Dedifferentiated amniotic fluid mesenchymal stem cell (primary cell): Measurements from ENCODE around the gene CCDC187.

Experiments
- DNase-seq: peaks from one replicate; pipeline ENCODE4 v3.0.0-alpha.2; 2016; ENCODE audit errors: extremely low spot score

Gene CCDC187

GRCh38 chr9:136252846-136253245 lies 51.0 kb downstream of the CCDC187 start:
- DNase-seq = no peak

- no peak for DNase-seq
Observed at GRCh38 chr9:136252281-136252680, 51.6 kb downstream of the CCDC187 start.

GRCh38 chr9:136251264-136252115 lies 52.4 kb downstream of the CCDC187 start:
- no peak for DNase-seq

- DNase-seq = no peak
Observed at GRCh38 chr9:136250676-136251075, 53.2 kb downstream of the CCDC187 start.

GRCh38 chr9:136249877-136250559 lies 53.9 kb downstream of the CCDC187 start:
- DNase-seq = no peak

GRCh38 chr9:136248951-136249876 lies 54.7 kb downstream of the CCDC187 start:
- DNase-seq = no peak

- DNase-seq = no peak
Observed at GRCh38 chr9:136247947-136248637, 55.8 kb downstream of the CCDC187 start.

DNA sequence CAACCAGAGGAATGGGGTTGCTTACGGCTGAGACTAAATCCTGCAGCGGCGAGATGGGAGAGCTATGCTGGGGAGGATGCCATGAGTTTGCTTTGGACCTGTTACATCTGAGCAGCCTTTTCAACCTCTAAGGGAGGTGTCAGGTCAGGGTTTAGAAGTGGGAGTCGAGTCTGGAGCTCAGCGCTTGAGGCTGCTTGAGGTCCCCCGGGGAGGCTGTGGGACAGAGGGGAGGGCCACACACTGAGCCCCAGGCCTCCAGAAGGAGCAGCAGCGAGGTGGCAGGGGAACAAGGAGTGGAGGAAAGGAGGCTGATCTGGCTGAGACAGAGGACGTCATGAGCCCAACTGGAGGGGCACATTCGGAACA lies 56.4 kb downstream of the CCDC187 start:
- DNase-seq = no peak

GRCh38 chr9:136246849-136247550 lies 56.9 kb downstream of the CCDC187 start:
- DNase-seq = no peak

GRCh38 chr9:136245219-136246150 lies 58.4 kb downstream of the CCDC187 start, which contains the start of gene QSOX2:
TSS of gene QSOX2 (minus strand) at chr9:136245812. CDS start at chr9:136245803, 9 bp downstream.
- peak; percentile 54 for DNase-seq

DNA sequence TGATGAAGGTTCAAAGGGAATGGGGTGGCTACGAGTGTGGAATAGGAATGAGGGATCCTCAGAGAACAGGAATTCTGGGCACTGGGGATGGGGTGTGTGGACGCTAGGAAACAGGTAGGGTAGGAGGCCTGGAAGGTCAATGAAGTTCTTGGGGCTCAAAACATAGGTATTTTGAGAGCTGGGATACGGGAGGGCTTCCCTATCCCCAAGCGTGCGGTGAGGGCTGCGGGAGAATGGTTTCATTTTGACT lies 59.0 kb downstream of the CCDC187 start:
- DNase-seq = no peak

GRCh38 chr9:136244122-136244968 lies 59.5 kb downstream of the CCDC187 start:
- DNase-seq = no peak

- no peak for DNase-seq
Observed at GRCh38 chr9:136243631-136244030, 60.3 kb downstream of the CCDC187 start.

GRCh38 chr9:136242918-136243525 lies 60.9 kb downstream of the CCDC187 start:
- no peak for DNase-seq

DNA sequence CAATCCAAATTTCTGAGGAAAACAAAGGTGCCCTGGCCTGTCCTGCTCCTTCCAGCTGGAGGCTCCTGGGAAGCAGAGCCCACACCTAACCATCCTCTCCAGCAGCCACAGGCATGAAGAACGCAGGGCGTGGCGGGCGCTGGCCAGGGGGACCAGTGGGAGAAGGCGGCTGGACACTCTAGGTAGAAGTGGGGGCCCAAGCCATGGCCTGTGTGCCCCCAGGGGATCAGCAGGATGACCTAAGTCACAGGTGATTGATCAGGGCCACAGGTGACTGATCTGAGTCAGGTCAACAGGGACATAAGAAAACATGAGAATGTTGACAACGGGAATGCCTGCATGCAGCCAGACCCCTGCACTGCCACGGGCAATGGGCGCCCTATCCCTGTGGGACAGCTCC lies 61.6 kb downstream of the CCDC187 start:
- no peak for DNase-seq

DNA sequence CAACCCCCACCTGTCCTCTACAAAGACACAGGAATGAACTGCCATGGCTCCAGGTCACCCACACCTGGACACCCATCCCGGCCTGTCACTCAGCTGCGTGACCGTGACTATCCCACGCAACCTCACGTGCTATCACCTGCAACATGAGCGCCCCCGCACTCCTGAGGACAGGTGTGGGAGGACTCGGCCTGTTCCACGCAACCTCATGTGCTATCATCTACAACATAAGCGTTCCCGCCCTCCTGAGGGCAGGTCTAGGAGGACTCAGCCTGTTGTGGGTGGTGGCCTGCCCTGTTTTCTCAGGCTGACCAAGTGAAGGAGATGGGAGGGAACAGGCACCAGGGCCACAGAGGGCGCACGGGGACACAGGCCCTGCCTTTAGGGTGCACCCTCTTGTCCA lies 62.4 kb downstream of the CCDC187 start:
- DNase-seq = no peak

DNA sequence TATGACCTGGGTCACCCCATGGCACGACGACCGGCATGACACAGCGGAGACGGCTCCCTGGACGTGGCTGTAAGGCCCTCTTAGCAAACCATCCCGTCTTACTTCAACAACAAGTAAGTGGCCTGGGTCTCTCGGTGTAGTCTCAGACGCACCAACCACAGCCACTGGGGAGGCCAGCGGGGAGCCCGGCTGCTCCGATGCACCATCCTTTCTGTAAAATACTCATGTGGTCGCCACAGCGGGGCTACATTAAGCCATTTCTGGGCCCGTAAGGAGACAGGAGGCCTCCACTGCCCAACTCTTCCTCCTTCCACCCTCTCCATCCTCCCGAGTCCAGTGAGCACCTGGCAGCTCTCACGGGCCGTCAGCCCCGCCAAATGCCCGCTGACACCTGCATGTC lies 63.0 kb downstream of the CCDC187 start:
- DNase-seq = no peak

DNA sequence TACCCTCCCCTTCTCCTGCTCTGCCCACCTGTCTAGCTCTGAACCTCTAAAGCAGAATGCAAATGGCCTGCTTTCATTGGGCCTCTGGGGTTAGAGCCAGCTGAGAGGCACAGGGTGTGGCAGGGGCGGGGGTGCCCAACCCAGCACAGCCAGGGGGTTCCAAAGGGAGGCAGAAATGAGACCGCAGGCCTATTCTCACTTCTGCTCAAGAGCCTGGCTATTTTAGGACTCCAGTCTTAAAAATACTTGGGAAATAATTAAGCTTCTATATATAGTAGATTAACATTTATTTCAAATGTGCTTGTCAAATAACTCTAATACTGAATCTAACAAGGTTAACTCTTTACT lies 63.9 kb downstream of the CCDC187 start:
- DNase-seq = no peak
